ENCODE measurements around the gene ARHGAP11A. TPM values are rescaled to one million over a fixed set of nuclear protein-coding genes. Genes with fewer than 3 reads are reported as not detected.

ARHGAP11A gene
- total RNA-seq, 1 donor from 2014 or later = 42.4 TPM

DNA sequence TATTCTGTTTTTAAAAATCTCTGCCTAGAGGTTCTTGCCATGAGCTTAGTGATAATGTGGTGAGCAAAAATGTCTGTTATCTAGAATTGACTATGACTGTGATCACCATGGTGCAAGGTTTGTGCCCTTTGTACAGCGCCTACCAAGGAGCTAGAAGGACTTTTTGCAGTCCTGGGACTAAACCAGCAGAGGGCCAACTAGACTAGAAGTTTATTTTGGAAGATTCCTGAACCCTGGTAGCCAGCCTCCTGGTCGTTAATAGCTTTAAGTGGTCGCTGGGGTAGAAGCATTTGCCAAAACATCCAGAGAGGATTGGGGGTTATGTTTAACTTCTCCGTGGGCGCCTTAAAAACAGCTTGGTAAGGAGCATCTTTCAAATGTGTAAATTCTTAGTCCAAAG is 34.0 kb downstream of the ARHGAP11A start:
- TF ChIP-seq, protein P1, sequence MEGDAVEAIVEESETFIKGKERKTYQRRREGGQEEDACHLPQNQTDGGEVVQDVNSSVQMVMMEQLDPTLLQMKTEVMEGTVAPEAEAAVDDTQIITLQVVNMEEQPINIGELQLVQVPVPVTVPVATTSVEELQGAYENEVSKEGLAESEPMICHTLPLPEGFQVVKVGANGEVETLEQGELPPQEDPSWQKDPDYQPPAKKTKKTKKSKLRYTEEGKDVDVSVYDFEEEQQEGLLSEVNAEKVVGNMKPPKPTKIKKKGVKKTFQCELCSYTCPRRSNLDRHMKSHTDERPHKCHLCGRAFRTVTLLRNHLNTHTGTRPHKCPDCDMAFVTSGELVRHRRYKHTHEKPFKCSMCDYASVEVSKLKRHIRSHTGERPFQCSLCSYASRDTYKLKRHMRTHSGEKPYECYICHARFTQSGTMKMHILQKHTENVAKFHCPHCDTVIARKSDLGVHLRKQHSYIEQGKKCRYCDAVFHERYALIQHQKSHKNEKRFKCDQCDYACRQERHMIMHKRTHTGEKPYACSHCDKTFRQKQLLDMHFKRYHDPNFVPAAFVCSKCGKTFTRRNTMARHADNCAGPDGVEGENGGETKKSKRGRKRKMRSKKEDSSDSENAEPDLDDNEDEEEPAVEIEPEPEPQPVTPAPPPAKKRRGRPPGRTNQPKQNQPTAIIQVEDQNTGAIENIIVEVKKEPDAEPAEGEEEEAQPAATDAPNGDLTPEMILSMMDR (conservative IDR thresholded peaks at IDR 0.05; ENCODE audit: low read depth, low read length) = peak; percentile 52
- no peak for DNase-seq (ENCODE audit: low read depth)
- no peak overlapping the region for H3K4me3 ChIP-seq (ENCODE audit: low read depth, low read length)

GRCh38 chr15:32651229-32651837 is 36.0 kb downstream of the ARHGAP11A start:
- TF ChIP-seq, protein P1 (conservative IDR thresholded peaks at IDR 0.05; ENCODE audit: low read depth, low read length) = peak; percentile 95
- DNase-seq (ENCODE audit: low read depth) = no peak

DNA sequence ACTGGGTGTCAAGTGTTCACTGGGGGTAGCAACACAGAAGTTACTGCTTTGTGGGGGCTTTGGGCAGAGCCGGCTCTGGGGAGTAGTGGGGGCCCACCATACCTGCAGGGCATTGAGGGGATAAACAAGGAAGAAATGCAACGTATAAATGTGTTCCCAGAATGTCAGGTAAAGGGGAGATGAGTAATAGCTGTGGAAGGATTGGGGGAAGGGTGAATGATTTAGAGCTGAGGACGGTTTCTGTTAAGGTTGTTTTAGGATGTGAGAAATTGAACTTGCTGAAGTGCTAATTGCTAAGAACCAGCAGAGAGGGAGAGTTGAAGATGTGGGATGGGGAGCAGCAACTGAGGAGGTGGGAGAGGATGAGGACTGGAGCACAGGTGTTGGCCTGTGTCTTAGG is 36.9 kb downstream of the ARHGAP11A start:
- H3K4me3 ChIP-seq (ENCODE audit: low read depth, low read length) = no peak overlapping the region
- DNase-seq (ENCODE audit: low read depth) = no peak
- TF ChIP-seq, protein P1 (conservative IDR thresholded peaks at IDR 0.05; ENCODE audit: low read depth, low read length) = no peak

More at GRCh38 chr15:32651229-32651837, 36.0 kb downstream of the ARHGAP11A start:
- no peak overlapping the region for H3K4me3 ChIP-seq (ENCODE audit: low read depth, low read length)

- no peak overlapping the region for H3K4me3 ChIP-seq (ENCODE audit: low read depth, low read length)
- DNase-seq (ENCODE audit: low read depth) = no peak
- TF ChIP-seq, protein P1 (conservative IDR thresholded peaks at IDR 0.05; ENCODE audit: low read depth, low read length) = no peak
Measured at GRCh38 chr15:32656091-32656490, 40.8 kb downstream of the ARHGAP11A start.

GRCh38 chr15:32656496-32656895 is 41.2 kb downstream of the ARHGAP11A start:
- no peak overlapping the region for H3K4me3 ChIP-seq (ENCODE audit: low read depth, low read length)
- no peak for DNase-seq (ENCODE audit: low read depth)
- TF ChIP-seq, protein P1 (conservative IDR thresholded peaks at IDR 0.05; ENCODE audit: low read depth, low read length) = no peak

DNA sequence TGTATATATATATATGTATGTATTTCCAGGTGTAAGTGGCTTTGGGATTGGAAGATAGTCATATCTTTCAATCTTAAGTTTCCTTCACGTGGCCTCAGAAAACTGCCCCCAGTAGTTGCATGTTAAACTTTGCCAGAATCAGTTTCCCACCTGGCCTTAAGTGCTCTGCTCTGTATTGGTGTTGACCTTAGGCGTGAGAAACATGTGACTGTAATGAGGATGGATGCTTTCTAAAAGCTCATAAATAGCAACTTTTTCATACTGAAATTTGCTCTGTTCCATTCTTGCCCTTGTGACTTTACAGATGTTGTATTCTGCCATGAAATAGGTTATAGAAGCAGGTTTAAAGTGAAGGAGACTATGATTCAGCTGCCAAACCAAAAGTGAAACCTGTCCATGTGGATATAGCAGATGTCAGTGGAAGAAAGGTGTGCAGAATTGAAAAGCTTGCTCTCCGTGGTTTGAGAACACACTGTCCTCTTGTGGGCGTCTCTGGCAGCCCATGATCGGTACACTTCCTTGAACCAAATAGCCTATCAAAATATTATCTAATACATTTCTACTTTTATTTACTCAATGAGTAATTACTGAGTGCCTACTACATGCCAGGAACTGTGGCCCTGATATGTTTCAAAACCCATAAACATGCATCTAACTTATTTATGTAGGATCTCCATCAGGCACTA is 42.0 kb downstream of the ARHGAP11A start:
- TF ChIP-seq, protein P1 (conservative IDR thresholded peaks at IDR 0.05; ENCODE audit: low read depth, low read length) = peak; percentile 15
- H3K4me3 ChIP-seq (ENCODE audit: low read depth, low read length) = no peak overlapping the region
- no peak for DNase-seq (ENCODE audit: low read depth)

DNA sequence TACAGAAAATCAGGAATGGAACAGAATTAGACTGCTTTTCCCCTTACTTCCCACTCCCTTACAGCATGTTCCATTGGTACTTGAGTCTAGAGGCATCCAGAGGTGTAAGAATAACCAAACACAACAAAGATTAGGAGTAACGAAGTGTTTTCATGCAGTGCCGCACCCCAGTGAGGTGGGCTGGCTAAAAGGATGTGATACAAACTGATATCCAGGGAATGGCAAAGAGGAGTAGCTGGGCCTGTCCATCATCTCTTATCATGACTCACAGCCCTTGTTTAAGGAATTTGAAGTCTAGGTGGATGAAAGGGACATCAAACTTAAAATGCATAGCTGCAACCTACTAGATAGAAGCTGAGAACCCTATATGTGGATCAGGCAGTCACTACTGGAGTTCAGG is 42.6 kb downstream of the ARHGAP11A start:
- H3K4me3 ChIP-seq (ENCODE audit: low read depth, low read length) = no peak overlapping the region
- DNase-seq (ENCODE audit: low read depth) = no peak

More for the DNA sequence above, 42.6 kb downstream of the ARHGAP11A start:
- TF ChIP-seq, protein P1 (conservative IDR thresholded peaks at IDR 0.05; ENCODE audit: low read depth, low read length) = no peak

Measured in epithelial cell of proximal tubule (primary cell).